ENCODE results near the gene SMCO4.

SMCO4 gene

GRCh38 chr11:93526641-93527583 is 16.3 kb downstream of the SMCO4 start:
- no peak for DNase-seq

GRCh38 chr11:93526346-93526633 is 16.9 kb downstream of the SMCO4 start:
- no peak for DNase-seq

- peak; percentile 44 for DNase-seq
Observed at GRCh38 chr11:93525601-93526345, 17.4 kb downstream of the SMCO4 start.

- no peak for DNase-seq
Observed at GRCh38 chr11:93524858-93525257, 18.3 kb downstream of the SMCO4 start.

DNA sequence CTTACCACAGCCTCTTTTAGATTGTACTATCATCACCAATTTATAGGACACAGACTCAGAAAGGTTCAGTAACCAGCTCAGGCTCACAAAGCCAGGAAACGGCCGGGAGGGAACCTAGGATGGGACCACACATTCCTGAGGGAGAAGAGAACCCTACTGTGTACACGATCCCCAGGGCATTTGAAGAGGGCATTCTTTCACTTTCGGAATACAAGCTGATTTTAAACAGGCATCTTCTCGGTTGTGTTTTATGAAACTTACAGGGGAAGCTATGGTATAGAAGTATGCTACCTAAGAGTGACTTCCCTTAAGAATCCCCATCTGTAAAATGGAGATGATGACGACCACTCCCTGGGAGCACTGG is 19.0 kb downstream of the SMCO4 start:
- DNase-seq: no peak

GRCh38 chr11:93520726-93521509 is 22.3 kb downstream of the SMCO4 start:
- DNase-seq: no peak

GRCh38 chr11:93519179-93519578 is 24.0 kb downstream of the SMCO4 start:
- no peak for DNase-seq

GRCh38 chr11:93518081-93518480 is 25.1 kb downstream of the SMCO4 start:
- no peak for DNase-seq

DNA sequence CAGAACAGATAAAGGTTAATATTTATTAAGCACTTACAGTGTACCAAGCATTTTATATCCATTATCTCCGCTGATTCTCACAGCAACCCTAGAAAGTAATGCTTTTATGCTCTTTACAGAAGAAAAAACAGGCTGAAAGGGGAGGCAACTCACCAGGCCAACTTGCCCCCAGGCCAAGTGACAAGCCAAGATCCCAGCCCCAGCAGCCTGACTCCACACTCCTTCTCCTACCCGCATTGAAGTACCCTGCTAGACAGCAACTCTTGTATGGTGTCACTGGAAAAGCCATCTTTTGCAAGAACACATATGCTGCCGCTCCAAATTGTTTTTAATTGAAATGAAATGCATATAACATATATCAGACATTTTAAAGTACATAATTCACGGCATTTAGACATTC is 25.6 kb downstream of the SMCO4 start:
- DNase-seq: no peak

DNA sequence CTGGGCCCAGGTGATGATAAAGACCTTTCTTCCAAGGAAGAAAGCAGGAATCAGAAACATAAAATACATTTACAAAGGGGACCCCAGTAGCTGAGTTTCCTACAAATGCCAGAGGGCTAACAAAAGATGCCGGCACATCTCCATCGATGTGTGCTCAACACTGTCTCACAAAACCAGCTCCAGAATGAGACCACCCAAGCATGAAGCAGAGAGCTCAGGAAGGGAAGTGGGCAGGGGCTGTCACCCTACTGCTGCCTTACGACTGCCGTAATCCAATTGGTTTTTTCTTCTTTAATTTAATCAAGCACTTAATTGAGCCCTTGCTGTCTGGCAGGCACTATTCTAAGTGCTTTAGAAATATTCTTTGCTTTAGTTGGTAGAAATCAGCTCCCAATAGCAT is 26.1 kb downstream of the SMCO4 start:
- no peak for DNase-seq

DNA sequence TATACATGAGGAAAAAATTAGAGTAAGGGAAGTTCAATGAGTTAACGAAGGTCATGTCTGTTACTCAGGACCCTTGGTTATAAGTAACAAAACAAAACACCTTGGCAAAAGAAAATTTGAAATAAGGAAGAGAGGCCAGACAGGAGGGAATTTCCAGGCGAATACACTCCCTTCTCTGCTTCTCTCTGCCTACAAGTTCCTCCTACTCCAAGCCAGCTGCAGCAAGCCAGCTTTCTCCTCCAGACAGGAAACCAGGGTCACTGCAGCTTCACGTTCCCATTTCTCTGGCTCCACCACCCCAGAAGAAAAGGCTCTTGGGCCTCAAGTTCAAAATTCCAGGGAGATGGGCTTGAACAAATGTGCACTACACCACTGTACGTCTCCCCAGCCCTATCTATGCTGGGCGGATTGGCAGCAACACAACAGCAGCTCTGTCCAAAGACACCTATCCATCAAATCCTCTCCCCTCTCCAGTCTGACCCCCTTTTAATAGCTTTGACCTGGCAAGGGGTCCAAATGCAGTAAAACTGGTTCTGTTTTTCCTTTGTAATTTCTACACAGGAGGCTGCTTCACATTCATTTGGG is 27.7 kb downstream of the SMCO4 start:
- DNase-seq: no peak

DNA sequence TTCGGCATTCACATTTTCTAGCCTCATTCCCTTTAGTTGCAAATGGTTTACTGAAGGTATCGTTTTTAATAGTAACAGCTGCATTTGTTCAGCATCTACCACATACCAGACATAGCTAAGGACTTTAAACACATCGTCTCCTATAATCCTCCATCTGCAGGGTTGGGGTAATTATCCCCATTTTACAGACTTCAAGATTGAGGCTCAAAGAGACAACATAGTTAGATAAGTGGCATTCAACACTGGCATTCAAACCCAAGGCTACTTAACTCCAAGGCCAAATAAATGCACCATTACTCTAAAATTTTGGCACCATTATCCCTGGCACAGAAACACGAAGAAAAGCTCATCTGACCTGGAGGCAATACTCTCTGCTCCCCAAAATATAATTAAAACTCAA is 28.5 kb downstream of the SMCO4 start:
- DNase-seq: no peak

DNA sequence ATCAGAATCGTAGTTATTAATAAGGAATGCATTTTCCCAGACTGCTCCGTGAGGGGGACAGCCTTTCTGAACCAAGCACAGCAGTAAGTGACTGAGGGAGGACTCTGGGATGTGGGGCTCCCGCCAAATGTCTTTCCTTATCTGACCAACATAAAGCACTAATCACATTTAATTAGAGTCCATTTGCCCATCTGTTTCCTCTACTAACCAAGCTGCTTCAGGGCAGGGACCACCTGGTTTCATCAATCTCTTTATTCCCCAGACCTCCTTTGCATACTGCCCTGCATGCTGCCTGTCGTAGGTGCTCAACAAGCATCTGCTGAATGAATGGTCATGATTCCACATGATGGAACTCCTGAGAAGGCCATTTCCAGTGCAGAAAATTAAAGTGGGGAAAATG is 29.4 kb downstream of the SMCO4 start:
- no peak for DNase-seq

DNA sequence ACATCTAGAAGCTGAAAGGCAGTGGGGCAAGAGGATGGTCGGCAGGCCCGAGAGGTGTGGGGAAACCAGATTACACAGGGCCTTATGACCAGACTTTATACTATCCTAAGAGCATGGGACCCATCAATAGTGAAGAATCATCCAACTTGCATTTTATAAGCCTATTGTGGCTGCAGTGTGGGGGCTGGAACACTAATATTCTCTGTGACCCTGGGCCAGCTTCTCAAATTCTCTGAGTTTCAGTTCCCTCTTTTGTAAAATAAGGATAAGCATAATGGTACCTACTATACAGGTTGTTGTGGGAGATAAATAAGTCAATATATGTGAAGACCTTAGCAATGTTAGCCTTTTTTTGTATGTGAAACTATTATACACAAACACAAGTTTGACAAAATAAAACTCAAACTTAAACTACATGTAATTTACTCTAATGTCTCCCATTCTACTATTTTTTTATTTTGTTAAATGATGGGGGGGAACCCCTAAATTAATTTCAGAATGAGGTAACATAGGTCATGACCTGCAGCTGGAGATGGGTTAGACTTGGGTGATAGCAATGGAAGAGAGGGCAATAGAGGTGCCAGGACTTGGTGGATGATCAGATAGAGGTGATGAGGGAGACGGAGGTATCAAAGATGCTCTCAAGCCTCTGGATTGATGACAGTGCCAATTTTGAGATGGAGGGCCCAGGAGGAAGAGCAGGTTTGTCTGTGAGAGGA is 30.1 kb downstream of the SMCO4 start:
- DNase-seq: no peak

DNA sequence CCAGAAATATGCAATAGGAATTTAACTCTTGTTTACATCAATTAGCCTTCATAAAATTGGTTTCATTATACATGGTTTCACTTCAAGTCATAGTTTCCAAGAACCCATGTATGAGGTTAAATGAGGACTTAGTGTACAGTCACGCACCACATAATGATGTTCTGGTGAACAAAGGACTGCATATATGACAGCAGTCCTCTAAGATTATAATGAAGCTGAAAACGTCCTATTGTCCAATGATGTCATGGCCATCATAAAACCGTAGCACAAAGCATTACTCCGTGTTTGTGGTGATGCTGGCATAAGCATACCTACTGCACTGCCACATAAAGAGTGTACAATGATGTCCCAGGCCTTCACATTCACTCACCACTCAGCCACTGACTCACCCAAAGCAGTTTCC is 31.1 kb downstream of the SMCO4 start:
- DNase-seq: no peak

- DNase-seq: no peak
Observed at GRCh38 chr11:93510196-93510873, 32.9 kb downstream of the SMCO4 start.

GRCh38 chr11:93507517-93507916 is 35.7 kb downstream of the SMCO4 start:
- no peak for DNase-seq

DNA sequence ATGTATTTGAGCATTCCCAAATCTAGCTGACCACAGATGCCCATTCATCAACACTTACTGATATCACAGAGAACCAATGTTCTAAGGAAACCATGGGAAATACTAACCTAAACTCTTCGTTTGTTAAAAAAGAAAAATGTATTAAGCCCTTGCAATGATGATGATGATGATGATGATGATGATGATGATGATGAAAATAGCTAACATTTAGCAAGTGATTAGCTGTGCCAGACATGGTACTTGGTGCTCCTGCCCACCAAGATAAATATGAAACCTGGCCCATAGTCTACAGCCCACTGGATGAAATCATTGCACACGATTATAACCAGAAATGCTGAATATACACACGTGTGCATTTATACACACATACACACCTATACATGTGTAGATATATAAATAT is 37.5 kb downstream of the SMCO4 start:
- DNase-seq: no peak

DNA sequence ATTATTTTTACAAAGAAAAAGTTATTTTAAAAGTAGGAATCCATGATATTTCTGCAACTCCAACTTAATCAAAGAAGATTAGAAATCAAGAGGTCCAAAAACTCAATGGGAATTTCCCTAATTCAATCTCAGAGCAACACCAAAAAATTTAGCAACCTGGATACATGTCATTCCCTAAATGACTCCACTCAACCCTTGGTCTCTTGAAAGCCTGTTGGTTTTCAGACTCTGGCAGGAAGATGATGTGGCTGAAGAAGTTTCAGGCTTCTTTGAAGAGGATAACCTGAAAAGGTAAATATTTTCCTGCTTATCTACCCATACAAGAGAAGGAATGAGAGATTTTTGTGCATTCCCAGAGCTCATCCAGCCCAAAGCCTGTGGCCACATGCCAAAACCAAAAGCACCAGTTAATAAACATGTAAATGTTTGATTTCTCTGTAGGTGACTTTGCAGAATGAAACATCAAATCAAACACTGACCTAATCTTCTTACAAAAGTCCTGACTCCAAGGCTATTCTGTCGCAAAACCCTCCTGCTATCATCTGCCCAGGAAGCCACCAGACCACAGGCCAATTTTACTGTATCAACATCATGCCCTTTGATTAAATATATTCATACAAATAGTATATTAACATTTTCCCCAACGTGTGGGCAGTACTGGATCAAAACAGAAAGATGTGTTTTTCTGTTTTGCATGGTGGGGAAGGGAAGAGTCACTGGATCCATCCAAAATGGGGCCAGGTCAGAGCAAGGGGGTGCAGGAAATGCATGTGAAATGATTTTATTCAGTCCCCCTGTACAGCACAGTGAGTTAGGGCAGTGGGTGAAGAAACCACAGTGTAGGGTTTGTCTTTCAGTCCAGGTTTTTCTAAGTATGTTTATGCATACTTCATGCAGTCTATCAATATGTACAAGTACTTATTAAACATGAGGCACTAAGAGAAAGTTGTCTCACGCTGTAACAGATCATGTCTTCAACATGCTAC is 38.8 kb downstream of the SMCO4 start:
- DNase-seq: no peak

GRCh38 chr11:93501856-93502255 is 41.3 kb downstream of the SMCO4 start:
- DNase-seq: no peak

- DNase-seq: no peak
Observed at GRCh38 chr11:93500759-93501158, 42.4 kb downstream of the SMCO4 start.

Data from fibroblast of skin of right quadriceps (primary cell).